Muscle of leg (tissue), 11 donors: ENCODE measurements around the gene KIF5C. TPM values are rescaled to one million over a fixed set of nuclear protein-coding genes. Genes with fewer than 3 reads are reported as not detected.

Source experiments
- DNase-seq: peaks from one replicate; pipeline ENCODE4 v3.0.0; 2013
- H3K27ac ChIP-seq: one replicate; pipeline ENCODE4 v1.5.1; 2013; ENCODE audit warnings: mild to moderate bottlenecking, low read length, control low read depth
- H3K27me3 ChIP-seq: one replicate; pipeline ENCODE4 v1.6.1; 2013; ENCODE audit warnings: low read length; ENCODE audit not compliant: control insufficient read depth, insufficient read depth
- H3K36me3 ChIP-seq: one replicate; pipeline ENCODE4 v1.6.1; 2013; ENCODE audit warnings: low read length; ENCODE audit not compliant: control insufficient read depth, insufficient read depth
- H3K4me1 ChIP-seq: one replicate; pipeline ENCODE4 v1.6.1; 2013; ENCODE audit warnings: low read length; ENCODE audit not compliant: control insufficient read depth, insufficient read depth
- H3K4me3 ChIP-seq: one replicate; pipeline ENCODE4 v1.5.1; 2013; ENCODE audit warnings: low read length, control low read depth
- H3K9me3 ChIP-seq: replicated peaks from 2 replicates; pipeline ENCODE4 v1.6.1; 2013; ENCODE audit warnings: low read depth, low read length; ENCODE audit not compliant: control insufficient read depth
- WGBS: methylation state at CpG from one replicate; pipeline ENCODE4 v1.1.5; 2013; ENCODE audit warnings: missing lambda C conversion rate; ENCODE audit not compliant: insufficient coverage; 5-methylcytosine and 5-hydroxymethylcytosine counted together
- polyA plus RNA-seq, 8 donors: library from polyadenylated mRNA; unstranded; fragments of 120-200 nt; gene quantifications; one replicate each; pipeline versions ENCODE4 v1.2.1 to v1.2.3, GENCODE V29; 2013; ENCODE audit warnings: inconsistent platforms in 1 of 8, low replicate concordance in 1 of 8; ENCODE audit not compliant: insufficient read length in 8 of 8, insufficient read depth in 1 of 8
- total RNA-seq: library from RNA; stranded (reverse); fragments of 120-200 nt; gene quantifications from one replicate; pipeline ENCODE4 v1.2.4, GENCODE V29; 2013

KIF5C gene
- total and polyA plus RNA-seq, 9 donors = 0.66 to 2.0 (median 1.1) TPM

DNA sequence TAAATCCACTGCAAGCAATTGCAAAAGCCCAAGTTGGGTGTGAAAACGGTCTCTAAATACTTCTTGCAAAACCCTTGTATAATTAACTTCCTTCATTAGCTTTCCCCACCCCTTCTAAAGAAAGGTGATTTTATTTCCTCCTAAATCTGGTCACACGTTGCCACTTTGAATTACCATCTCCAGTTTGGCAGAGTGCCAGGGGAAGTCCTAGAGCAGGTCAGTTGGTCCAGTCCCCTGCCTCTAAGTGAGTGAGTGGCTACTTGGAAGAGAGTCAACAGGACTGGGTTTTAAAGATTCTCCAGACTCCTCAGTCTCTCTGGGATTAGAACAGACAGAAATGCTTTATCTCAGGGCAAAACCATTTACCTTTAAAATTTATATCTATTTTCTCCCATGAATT lies 144.7 kb downstream of the KIF5C start:
- peaks cover 3% of the 10 kb centered on the region for H3K4me1 ChIP-seq
- DNase-seq = no peak
- H3K27me3 ChIP-seq = no peaks in the 10 kb centered on the region
- no peaks in the 10 kb centered on the region for H3K9me3 ChIP-seq
- no CpG with 5 or more reads among the region's 2 CpGs for WGBS
- H3K4me3 ChIP-seq = no peak overlapping the region
- no peak overlapping the region for H3K27ac ChIP-seq
- H3K36me3 ChIP-seq = no peaks in the 10 kb centered on the region

DNA sequence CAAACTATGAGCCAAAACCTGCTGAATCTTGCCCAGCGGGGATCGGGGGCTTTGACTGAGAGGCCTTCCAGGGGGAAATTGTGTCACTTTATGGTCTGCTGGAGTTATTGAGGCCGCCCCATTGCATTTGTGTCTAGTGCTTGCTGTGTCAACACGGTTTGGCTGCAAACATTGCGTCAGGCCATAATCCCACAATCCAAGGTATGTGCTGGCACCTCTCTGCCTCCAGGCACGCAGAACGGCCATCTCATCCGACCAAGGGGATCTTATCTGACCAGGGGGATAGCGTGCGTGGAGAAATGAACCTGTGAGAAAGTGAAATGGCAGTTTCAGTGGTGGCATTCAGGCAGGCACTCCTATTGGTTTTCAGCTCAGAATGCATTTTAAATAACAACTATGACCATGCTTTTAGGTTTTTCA lies 145.4 kb downstream of the KIF5C start:
- H3K27me3 ChIP-seq = no peaks in the 10 kb centered on the region
- H3K27ac ChIP-seq = no peak overlapping the region
- no peaks in the 10 kb centered on the region for H3K36me3 ChIP-seq
- 89% methylated on average over 8 of the region's 10 CpGs for WGBS
- H3K4me3 ChIP-seq = no peak overlapping the region
- no peaks in the 10 kb centered on the region for H3K9me3 ChIP-seq
- peaks cover 3% of the 10 kb centered on the region for H3K4me1 ChIP-seq
- DNase-seq = no peak

DNA sequence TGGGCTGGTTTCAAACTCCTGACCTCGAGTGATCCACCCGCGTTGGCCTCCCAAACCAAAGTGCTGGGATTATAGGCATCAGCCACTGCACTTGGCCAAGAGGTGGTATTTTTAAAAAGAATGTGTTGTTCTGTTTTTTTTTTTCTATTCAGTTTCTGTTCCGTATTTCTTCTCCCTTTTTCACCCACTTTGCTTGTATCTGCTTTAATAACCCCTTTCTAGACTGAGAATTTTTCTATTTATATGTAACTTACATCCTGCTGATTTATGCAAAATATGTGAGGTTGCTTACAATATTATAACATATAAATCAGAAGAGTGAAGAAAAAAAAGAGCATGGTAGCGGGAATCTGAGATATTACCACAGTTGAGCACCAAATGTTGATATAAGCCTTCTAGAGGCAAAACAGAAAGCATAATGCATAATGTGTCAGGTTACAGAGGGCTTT lies 146.3 kb downstream of the KIF5C start:
- H3K9me3 ChIP-seq = no peaks in the 10 kb centered on the region
- H3K36me3 ChIP-seq = no peaks in the 10 kb centered on the region
- H3K27me3 ChIP-seq = no peaks in the 10 kb centered on the region
- no peak overlapping the region for H3K27ac ChIP-seq
- H3K4me3 ChIP-seq = no peak overlapping the region
- WGBS = no CpG with 5 or more reads among the region's 5 CpGs
- DNase-seq = no peak
- peaks cover 3% of the 10 kb centered on the region for H3K4me1 ChIP-seq

DNA sequence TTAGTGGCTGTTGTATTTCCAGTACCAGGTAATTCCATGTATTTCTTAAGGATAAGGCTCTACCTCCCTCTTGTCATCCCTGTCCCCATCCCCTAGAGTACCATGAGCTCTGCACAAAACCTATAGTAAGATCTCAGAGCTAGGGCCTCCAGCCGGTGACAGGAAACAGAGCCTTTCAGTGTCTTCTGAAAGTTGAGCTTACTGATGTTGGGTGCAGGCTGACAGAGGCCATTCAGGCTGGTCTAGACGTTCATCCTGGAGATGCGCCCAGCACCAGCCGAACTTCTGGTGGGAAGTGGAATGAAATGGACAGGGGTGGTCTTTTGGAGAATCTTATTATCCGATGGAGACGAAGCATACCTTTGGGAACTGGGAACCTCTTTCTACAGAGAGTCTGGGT lies 146.7 kb downstream of the KIF5C start:
- H3K27ac ChIP-seq = no peak overlapping the region
- H3K36me3 ChIP-seq = no peaks in the 10 kb centered on the region
- 77% methylated on average over 5 of the region's 6 CpGs for WGBS
- no peak for DNase-seq
- H3K27me3 ChIP-seq = no peaks in the 10 kb centered on the region
- H3K4me3 ChIP-seq = no peak overlapping the region
- no peaks in the 10 kb centered on the region for H3K9me3 ChIP-seq
- peaks cover 3% of the 10 kb centered on the region for H3K4me1 ChIP-seq

DNA sequence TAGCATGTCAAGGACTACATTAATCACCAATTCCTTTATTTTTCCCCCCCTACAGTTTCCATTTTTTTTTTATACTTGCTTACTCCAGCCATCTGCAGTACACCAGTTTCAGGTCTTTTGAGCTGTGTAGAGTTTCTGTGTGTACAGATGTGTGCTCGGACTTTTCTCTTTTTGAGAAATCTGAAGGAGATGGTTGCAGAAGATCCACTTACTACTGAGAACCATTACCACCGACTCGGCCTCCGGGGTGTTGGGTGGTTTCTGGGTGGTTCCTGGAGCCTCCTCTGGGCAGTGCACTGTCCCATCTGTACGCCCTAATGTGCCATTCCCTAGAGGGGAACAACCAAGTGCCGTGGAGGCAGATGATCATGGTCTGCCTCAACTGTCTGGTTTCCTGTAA lies 148.1 kb downstream of the KIF5C start:
- DNase-seq = no peak
- WGBS = no CpG with 5 or more reads among the region's 6 CpGs
- peaks cover 2% of the 10 kb centered on the region for H3K27me3 ChIP-seq
- no peak overlapping the region for H3K4me3 ChIP-seq
- no peaks in the 10 kb centered on the region for H3K4me1 ChIP-seq
- H3K36me3 ChIP-seq = no peaks in the 10 kb centered on the region
- H3K9me3 ChIP-seq = no peaks in the 10 kb centered on the region
- no peak overlapping the region for H3K27ac ChIP-seq

DNA sequence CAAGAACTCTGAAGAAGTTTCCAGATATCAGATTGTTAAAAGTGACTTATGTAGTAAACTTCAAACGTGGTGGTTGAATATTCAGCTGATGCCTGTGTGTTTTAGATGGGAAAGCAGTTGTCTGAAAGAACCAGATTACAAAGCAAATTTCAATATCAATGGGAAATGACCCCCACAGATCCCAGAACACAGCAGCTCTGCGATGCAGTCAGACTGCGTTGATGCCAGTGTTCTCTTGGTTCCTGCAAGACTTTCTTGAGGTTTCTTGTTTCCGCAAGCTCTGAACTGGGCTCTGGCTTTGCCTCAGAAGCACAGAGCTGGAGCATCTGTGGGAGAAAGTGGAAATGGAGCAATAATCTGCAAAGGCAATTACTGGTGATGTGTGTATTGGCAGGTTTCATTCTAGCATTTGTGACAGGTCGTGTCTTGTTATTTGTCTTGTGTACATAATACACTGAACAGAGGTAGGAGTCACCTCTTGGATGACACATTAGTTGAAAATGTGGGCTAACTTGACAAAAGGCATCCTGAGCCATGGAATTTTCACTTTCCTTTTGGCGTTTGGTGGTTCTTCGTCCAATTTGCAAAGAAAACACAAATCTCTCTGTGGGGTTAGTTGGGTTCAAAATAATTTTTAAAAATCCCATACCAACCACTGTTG lies 152.7 kb downstream of the KIF5C start:
- no peaks in the 10 kb centered on the region for H3K9me3 ChIP-seq
- WGBS = 50% methylated on average over 2 of the region's 7 CpGs
- H3K4me3 ChIP-seq = no peak overlapping the region
- no peak overlapping the region for H3K27ac ChIP-seq
- no peak for DNase-seq
- peaks cover 8% of the 10 kb centered on the region for H3K27me3 ChIP-seq
- no peaks in the 10 kb centered on the region for H3K36me3 ChIP-seq
- H3K4me1 ChIP-seq = no peaks in the 10 kb centered on the region

DNA sequence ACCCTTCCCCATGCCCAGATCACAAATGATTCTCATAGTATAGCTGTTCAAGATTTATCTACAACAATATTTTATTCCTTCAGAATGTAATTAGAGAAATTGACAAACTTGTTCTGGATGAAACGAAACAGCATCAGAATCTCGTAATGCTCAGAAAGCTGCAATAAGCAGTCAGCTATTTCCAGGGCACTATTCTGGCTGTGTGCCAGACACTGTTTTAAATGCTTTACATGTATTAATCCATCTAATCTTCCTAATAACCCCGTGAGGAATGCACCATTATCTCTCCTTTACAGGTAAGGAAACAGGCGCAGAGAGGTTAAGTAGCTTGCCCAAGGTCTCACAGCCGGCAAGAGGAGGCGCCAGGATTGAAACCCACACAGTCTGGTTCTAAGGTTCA lies 153.3 kb downstream of the KIF5C start:
- WGBS = 55% methylated on average over 4 of the region's 6 CpGs

DNA sequence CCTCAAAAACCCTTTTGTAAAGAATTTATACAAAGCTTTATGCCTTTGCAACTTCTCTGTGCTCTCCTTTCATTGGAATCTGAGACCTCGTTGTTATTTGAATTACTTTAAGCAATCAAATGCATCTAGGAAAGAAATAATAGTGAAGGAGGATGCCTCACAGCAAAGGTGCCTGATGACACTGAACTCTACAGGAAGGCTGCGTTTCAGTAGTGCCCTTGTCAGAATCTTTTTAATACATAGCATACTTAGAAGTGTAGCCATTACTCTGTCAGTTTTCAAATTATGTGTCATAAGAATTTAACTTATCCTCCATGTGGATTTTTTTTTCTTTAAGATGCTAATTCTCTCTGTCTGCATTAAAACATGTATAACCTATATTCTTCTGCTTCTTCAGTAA lies 153.9 kb downstream of the KIF5C start:
- H3K27me3 ChIP-seq = peaks cover 8% of the 10 kb centered on the region
- no peaks in the 10 kb centered on the region for H3K9me3 ChIP-seq
- no peak for DNase-seq
- H3K36me3 ChIP-seq = no peaks in the 10 kb centered on the region
- no peak overlapping the region for H3K27ac ChIP-seq
- H3K4me1 ChIP-seq = no peaks in the 10 kb centered on the region
- no CpG with 5 or more reads among the region's 2 CpGs for WGBS
- H3K4me3 ChIP-seq = no peak overlapping the region

More for the DNA sequence above, 153.3 kb downstream of the KIF5C start:
- H3K36me3 ChIP-seq = no peaks in the 10 kb centered on the region
- DNase-seq = no peak
- H3K27me3 ChIP-seq = peaks cover 8% of the 10 kb centered on the region
- H3K4me1 ChIP-seq = no peaks in the 10 kb centered on the region
- no peak overlapping the region for H3K4me3 ChIP-seq
- H3K9me3 ChIP-seq = no peaks in the 10 kb centered on the region
- H3K27ac ChIP-seq = no peak overlapping the region

DNA sequence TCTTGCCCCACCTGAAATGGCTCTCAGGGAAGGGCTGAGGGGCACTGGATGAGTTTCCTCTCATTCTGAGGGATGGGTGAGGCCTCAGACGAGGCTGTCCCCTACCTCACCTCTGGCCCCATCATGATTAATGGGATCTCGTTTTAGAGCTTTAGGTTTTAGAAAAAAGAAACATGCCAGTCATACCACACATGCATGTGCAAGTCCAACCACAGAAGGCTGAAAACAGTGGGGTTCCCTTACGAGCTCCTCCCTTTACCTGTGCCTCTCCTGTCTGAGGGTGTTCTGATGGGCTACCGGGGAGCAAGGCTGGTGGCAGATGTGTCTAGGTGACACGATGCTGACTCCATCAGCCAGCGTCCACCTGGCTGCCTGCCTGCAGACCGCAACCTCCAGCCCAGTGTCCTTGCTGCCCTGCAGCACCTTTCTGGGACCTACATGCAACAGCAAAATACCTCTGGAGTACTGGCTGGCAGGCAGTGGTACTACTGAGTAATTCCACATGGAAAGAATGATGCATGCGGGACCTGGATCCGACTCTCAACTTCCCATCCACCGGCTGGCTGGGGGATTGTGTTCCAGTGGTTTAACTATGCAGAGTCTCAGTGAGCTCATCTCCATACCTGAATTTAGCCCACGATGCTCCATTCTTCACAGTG lies 154.4 kb downstream of the KIF5C start:
- no peak overlapping the region for H3K4me3 ChIP-seq
- no peaks in the 10 kb centered on the region for H3K36me3 ChIP-seq
- 63% methylated on average over 5 of the region's 11 CpGs for WGBS
- DNase-seq = no peak
- no peak overlapping the region for H3K27ac ChIP-seq
- H3K27me3 ChIP-seq = peaks cover 8% of the 10 kb centered on the region
- H3K9me3 ChIP-seq = no peaks in the 10 kb centered on the region
- H3K4me1 ChIP-seq = no peaks in the 10 kb centered on the region

DNA sequence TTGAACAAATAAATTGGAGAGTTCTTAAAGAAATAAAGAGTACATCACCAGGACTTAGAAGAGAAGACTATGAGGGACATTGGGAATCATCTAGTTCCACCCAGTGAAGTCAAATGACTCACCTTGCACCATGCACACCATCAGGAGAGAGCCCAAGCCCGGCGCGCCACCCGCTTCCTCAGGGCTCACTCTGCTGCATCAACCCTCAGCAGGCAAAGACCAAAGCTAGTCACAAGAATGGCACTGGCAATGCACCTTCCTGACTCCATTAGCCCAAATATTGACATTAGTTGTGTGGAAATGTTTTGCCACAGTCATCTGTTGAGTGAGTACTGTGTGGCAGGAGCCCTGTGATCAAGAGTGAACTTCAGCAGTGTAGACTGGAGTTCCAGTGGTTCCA lies 156.4 kb downstream of the KIF5C start:
- no CpG with 5 or more reads among the region's 4 CpGs for WGBS
- H3K4me3 ChIP-seq = no peak overlapping the region
- no peak for DNase-seq
- H3K27me3 ChIP-seq = peaks cover 8% of the 10 kb centered on the region
- no peaks in the 10 kb centered on the region for H3K4me1 ChIP-seq
- H3K27ac ChIP-seq = no peak overlapping the region
- H3K9me3 ChIP-seq = no peaks in the 10 kb centered on the region
- H3K36me3 ChIP-seq = no peaks in the 10 kb centered on the region
